CD4-positive, alpha-beta T cell treated with Interleukin-15 for 4 hours (primary cell): ENCODE data around the gene FEV.
"Not testable (repeated sequence)": the region's sequence is repeated elsewhere in the genome, so short reads cannot be mapped to it uniquely, and the experiment has no call there.

Experiments
- DNase-seq: peaks from one replicate; pipeline ENCODE4 v3.0.0-alpha.2; 2020; ENCODE audit warnings: low spot score

The FEV gene

GRCh38 chr2:218975060-218975777 lies 9.8 kb downstream of the FEV start:
- DNase-seq = no peak

GRCh38 chr2:218970894-218971293 lies 14.1 kb downstream of the FEV start:
- no peak for DNase-seq

- DNase-seq = no peak
These were observed 20.8 kb downstream of the FEV start for GRCh38 chr2:218964041-218964771.

GRCh38 chr2:218963601-218964000 lies 21.4 kb downstream of the FEV start:
- DNase-seq = no peak

GRCh38 chr2:218962859-218963492 lies 22.0 kb downstream of the FEV start:
- DNase-seq = peak; percentile 36

- DNase-seq = no peak
These were observed 23.1 kb downstream of the FEV start for GRCh38 chr2:218961651-218962570.

GRCh38 chr2:218961229-218961628 lies 23.8 kb downstream of the FEV start:
- DNase-seq = no peak

- DNase-seq = no peak
These were observed 24.4 kb downstream of the FEV start for GRCh38 chr2:218960309-218961165.

- DNase-seq = no peak
These were observed 25.1 kb downstream of the FEV start for GRCh38 chr2:218959761-218960308.

GRCh38 chr2:218959141-218959731 lies 25.7 kb downstream of the FEV start, which contains the start of gene CDK5R2:
TSS of gene CDK5R2 (plus strand) at chr2:218959666. CDS start at chr2:218959821, 155 bp downstream.
- DNase-seq = peak; percentile 62

GRCh38 chr2:218958276-218958675 lies 26.7 kb downstream of the FEV start:
- no peak for DNase-seq

GRCh38 chr2:218957671-218958070 lies 27.3 kb downstream of the FEV start:
- no peak for DNase-seq

- no peak for DNase-seq
These were observed 28.9 kb downstream of the FEV start for GRCh38 chr2:218956039-218956438.

- DNase-seq = no peak
These were observed 30.3 kb downstream of the FEV start for GRCh38 chr2:218954541-218955300.

GRCh38 chr2:218953366-218953954 lies 31.5 kb downstream of the FEV start:
- DNase-seq = no peak

- no peak for DNase-seq
These were observed 32.8 kb downstream of the FEV start for GRCh38 chr2:218952160-218952559.

GRCh38 chr2:218946621-218947020 lies 38.4 kb downstream of the FEV start:
- DNase-seq = no peak

- DNase-seq = no peak
These were observed 40.1 kb downstream of the FEV start for GRCh38 chr2:218944759-218945404.

- not testable (repeated sequence) for DNase-seq
These were observed 53.2 kb downstream of the FEV start for GRCh38 chr2:218931751-218932150.
